ENCODE data around the gene DBH.

- no peak for TF ChIP-seq CTCF (IDR thresholded peaks at IDR 0.05)
- no peak for TF ChIP-seq POLR2A (IDR thresholded peaks at IDR 0.05)
Observed at GRCh38 chr9:133666387-133666786, 30.2 kb downstream of the DBH start.
